ENCODE data around the gene REXO4.
A peak's percentile ranks its signal among the peaks of the same experiment; 100 is the strongest.

REXO4 gene

DNA sequence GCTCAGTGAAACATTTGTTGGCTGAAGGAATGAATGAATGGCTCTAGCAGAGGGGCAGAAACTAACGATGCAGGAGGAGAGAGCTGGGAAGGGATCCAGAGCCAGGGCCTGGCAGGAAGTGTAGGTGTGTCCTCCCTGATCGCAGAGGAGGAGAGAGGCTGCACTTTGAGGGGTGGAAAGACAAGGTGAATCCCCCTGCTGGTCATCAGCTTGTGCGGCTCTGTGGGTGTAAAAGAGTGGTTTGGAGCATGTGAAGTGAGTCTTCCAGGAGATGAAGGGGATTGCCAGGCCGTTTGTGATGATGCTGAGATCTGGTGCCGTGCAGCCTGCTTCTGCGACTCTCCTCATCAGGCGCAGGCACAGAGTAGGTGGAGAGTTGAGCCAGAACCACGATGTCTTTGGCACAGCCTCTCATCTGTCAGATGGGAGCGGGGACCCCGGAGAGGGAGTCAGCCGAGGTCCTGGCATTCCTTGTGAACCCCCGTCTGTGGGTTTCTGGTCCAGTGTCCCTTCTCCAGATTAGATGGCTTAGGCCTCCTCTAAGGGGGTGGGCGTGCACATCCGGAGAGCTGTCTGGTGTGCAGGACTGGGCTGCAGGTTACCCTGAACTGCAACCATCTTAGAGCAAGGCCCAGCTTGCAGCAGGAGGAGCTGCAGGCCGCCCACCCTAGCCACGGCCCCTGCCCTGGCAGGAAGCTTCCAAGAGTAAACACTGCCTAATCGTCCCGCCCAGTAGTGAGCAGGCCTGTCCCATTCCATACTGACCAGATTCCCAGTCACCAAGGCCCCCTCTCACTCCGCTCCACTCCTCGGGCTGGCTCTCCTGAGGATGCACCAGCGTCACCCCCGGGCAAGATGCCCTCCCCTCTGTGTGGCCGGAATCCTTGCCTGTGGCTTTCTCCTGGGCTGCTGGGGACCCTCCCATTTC lies 4.1 kb upstream of the REXO4 start, which contains the start of gene ADAMTS13:
Gene ADAMTS13 (plus strand): TSS at position 753 of the 928 bp plus-strand sequence. CDS start 77 bp downstream, at position 830.
- peaks cover 15 to 37% (median 32%) of the 10 kb centered on the region in 10 experiments for H3K4me1 ChIP-seq
- no peaks in the 10 kb centered on the region for H3K36me3 ChIP-seq
- TF ChIP-seq Cebpa-rat (IDR thresholded peaks at IDR 0.05), result no peak
- no peaks in the 10 kb centered on the region for H3K9me3 ChIP-seq (replicated peaks in 1 of 11)
- no peak within 1 kb of the TSS for H3K4me3 ChIP-seq
- H3K9ac ChIP-seq, result peak within 1 kb of the TSS in 3 of 11 experiments; percentile 1 to 48 (median 11); a peak in 5 of 22 replicates
- peak within 1 kb of the TSS in 1 of 11 experiments; percentile 5; a peak in 1 of 22 replicates for H3K27ac ChIP-seq
- peaks cover 0 to 5% (median 0%) of the 10 kb centered on the region in 11 experiments; a peak in 5 of 22 replicates for H4K20me1 ChIP-seq
- H3K4me2 ChIP-seq, result peak within 1 kb of the TSS in 2 of 11 experiments; percentile 19 to 98; a peak in 1 of 22 replicates
- H3K27me3 ChIP-seq, result peaks cover 3 to 18% (median 14%) of the 10 kb centered on the region in 11 experiments; a peak in 21 of 22 replicates

DNA sequence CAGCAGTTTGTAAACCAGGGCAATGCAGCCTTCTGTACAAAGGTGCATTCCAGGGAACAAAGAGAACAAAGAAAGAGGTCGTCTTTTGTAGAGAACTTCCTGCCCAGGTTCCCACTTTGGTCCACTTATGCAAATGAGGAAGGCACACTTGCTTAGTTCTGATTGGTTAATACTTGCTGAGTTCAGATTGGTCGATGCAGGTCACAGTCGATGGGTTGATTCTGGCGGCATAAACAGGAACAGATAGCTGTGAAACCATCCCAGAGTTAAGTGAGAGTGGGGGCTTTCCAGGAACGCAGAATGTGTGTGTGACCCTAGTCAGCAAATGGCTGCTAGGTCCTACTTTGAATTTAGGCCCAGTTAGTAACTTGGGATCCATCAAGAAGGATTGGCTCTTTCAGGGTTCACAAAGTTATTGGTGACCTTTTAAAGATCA lies 2.6 kb upstream of the REXO4 start:
- Histone ChIP-seq H3K9me3 (replicated peaks in 1 of 11) (no peaks in the 10 kb centered on the region), H4K20me1 (peaks cover 0 to 19% (median 14%) of the 10 kb centered on the region in 11 experiments; a peak in 19 of 22 replicates), H3K4me2 (peak overlapping the region in 9 of 11 experiments; percentile 4 to 98 (median 98); a peak in 18 of 22 replicates), H3K4me1 (peaks cover 30 to 52% (median 46%) of the 10 kb centered on the region in 10 experiments), H3K9ac (no peak overlapping the region), H3K36me3 (peaks cover 0 to 14% (median 12%) of the 10 kb centered on the region in 11 experiments; a peak in 20 of 22 replicates), H3K4me3 (0 out of 20 replicates have a peak overlapping the region, but pooled peaks of 1 of the 10 experiments have one; percentile 18), H3K27me3 (peaks cover 0 to 3% (median 0%) of the 10 kb centered on the region in 11 experiments; a peak in 4 of 22 replicates), H3K27ac (peak overlapping the region in 2 of 11 experiments; percentile 12 to 16; a peak in 1 of 22 replicates)
- no peak for TF ChIP-seq Cebpa-rat (IDR thresholded peaks at IDR 0.05)

DNA sequence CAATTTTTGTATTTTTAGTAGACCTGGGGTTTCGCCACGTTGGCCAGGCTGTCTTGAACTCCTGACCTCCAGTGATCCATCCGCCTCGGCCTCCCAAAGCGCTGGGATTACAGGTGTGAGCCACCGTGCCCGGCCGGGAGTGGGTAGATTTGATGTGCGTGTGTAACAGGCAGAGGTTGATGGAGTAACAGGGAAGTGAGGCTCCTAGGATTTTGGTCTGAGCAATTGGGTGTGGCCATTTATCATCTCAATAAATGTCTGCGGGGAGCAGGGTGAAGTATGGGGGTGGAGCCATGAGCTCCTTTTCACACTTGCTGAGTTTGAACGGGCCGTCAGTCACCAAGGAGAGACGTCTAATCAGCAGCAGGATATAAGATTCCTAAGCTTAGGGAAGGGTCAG lies 1.2 kb upstream of the REXO4 start:
- Histone ChIP-seq H3K27ac (peak overlapping the region in 4 of 11 experiments; percentile 8 to 90 (median 88); a peak in 5 of 22 replicates), H3K9me3 (replicated peaks in 1 of 11) (no peaks in the 10 kb centered on the region), H3K27me3 (no peaks in the 10 kb centered on the region), H3K4me3 (peak overlapping the region in 9 of 10 experiments; percentile 84 to 98 (median 89); a peak in 10 of 20 replicates), H3K36me3 (peaks cover 12 to 28% (median 26%) of the 10 kb centered on the region in 11 experiments), H3K4me2 (peak overlapping the region; percentile 90 to 99 (median 98)), H4K20me1 (peaks cover 2 to 33% (median 28%) of the 10 kb centered on the region in 11 experiments; a peak in 20 of 22 replicates), H3K4me1 (peaks cover 30 to 57% (median 49%) of the 10 kb centered on the region in 10 experiments), H3K9ac (peak overlapping the region in 3 of 11 experiments; percentile 87 to 92 (median 90); a peak in 6 of 22 replicates)
- TF ChIP-seq Cebpa-rat (IDR thresholded peaks at IDR 0.05), result no peak

DNA sequence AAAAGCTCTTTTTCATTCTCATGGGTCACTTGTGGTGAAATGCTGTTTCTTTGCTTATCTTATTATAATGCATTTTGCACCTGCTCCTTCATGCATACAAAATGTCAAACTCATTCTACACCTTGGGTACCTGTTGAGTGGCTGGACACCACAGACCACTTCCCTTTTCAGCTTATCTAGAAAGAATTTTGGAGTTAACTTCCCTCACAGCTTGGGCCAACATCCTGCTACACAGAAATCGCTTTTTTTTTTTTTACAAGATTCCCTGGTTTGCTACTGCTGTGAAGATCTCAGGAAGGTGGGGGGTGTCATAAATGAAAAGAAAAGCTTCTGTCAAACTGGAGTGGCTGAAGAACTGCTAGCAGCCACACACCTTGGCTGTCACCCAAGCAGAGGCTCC lies 2.6 kb downstream of the REXO4 start:
- H3K27ac ChIP-seq, result no peak overlapping the region
- peak overlapping the region in 10 of 11 experiments; percentile 90 to 99 (median 98); a peak in 16 of 22 replicates for H3K4me2 ChIP-seq
- H3K36me3 ChIP-seq, result peaks cover 50 to 67% (median 64%) of the 10 kb centered on the region in 11 experiments
- peaks cover 6 to 72% (median 65%) of the 10 kb centered on the region in 11 experiments; a peak in 20 of 22 replicates for H4K20me1 ChIP-seq
- no peak overlapping the region for H3K4me3 ChIP-seq
- H3K9ac ChIP-seq, result peak overlapping the region in 7 of 11 experiments; percentile 6 to 93 (median 91); a peak in 11 of 22 replicates
- no peaks in the 10 kb centered on the region for H3K27me3 ChIP-seq
- TF ChIP-seq Cebpa-rat (IDR thresholded peaks at IDR 0.05), result no peak
- H3K4me1 ChIP-seq, result peaks cover 29 to 47% (median 41%) of the 10 kb centered on the region in 10 experiments
- no peaks in the 10 kb centered on the region for H3K9me3 ChIP-seq (replicated peaks in 1 of 11)

DNA sequence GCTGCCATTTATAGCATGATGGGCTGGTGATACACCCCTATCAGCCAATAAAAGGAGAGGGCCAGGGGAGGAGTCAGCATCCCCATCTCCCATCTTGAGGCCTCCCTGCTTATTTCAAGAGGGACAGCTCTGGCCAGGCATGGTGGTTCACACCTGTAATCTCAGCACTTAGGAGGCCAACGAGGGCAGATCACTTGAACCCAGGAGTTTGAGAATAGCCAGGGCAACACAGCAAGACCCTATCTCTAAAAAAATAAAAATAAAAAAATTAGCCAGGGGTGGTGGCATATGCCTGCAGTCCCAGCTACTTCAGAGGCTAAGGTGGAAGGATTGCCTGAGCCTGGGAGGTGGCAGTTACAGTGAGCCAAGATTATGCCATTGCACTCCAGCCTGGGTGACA lies 9.8 kb downstream of the REXO4 start:
- Histone ChIP-seq H3K9me3 (replicated peaks in 1 of 11) (no peaks in the 10 kb centered on the region), H3K27ac (no peak overlapping the region), H3K36me3 (peaks cover 85 to 100% (median 97%) of the 10 kb centered on the region in 11 experiments), H4K20me1 (peaks cover 0 to 95% (median 89%) of the 10 kb centered on the region in 11 experiments; a peak in 20 of 22 replicates), H3K9ac (no peak overlapping the region), H3K27me3 (no peaks in the 10 kb centered on the region), H3K4me2 (no peak overlapping the region), H3K4me3 (no peak overlapping the region), H3K4me1 (peaks cover 0 to 11% (median 0%) of the 10 kb centered on the region in 10 experiments; a peak in 5 of 20 replicates)
- no peak for TF ChIP-seq Cebpa-rat (IDR thresholded peaks at IDR 0.05)

DNA sequence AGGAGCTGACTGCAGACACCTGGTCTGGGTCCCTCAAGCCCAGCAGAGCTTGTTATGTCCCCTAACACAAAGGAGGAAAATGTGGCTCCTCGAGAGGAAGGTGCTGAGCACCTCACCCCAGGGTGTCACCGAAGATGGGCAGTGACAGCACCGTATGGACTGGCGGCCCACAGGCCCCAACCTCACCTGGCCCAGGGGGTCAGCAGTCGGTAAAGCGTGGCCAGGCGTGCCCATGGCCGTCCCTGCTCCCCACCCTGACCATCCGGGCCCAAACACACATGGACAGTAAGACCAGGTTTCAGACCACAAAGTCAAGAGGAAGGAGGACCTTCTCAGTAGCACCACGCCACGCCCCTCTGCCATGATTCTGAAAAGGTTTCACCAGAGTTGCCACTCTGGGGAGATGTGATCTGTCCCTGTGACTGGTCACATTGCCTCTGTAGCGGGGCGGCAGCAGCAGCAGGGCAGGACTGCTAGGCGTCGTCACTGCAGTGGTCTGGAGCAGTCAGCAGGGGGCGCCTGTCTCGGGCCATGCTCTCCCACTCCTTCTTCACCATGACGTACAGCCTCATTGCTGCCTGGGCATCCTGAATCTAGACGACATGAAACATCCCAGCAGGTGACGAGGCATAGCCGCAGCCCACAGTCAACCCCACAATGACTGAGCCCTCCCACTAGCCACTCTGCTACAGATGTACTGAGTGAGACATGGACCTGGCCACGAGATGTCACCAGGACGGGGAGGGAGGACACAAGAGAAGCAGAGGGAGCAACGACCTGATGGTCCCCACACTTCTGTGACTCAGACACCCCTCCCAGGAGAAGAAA lies 11.1 kb downstream of the REXO4 start:
- Histone ChIP-seq H4K20me1 (peaks cover 0 to 95% (median 85%) of the 10 kb centered on the region in 11 experiments; a peak in 20 of 22 replicates), H3K9me3 (replicated peaks in 1 of 11) (no peaks in the 10 kb centered on the region), H3K4me3 (no peak overlapping the region), H3K27ac (no peak overlapping the region), H3K4me2 (no peak overlapping the region), H3K9ac (peak overlapping the region in 2 of 11 experiments; percentile 5 to 40; a peak in 2 of 22 replicates), H3K36me3 (peaks cover 79 to 100% (median 97%) of the 10 kb centered on the region in 11 experiments), H3K4me1 (peaks cover 0 to 12% (median 0%) of the 10 kb centered on the region in 10 experiments; a peak in 5 of 20 replicates), H3K27me3 (no peaks in the 10 kb centered on the region)
- TF ChIP-seq Cebpa-rat (IDR thresholded peaks at IDR 0.05), result no peak

DNA sequence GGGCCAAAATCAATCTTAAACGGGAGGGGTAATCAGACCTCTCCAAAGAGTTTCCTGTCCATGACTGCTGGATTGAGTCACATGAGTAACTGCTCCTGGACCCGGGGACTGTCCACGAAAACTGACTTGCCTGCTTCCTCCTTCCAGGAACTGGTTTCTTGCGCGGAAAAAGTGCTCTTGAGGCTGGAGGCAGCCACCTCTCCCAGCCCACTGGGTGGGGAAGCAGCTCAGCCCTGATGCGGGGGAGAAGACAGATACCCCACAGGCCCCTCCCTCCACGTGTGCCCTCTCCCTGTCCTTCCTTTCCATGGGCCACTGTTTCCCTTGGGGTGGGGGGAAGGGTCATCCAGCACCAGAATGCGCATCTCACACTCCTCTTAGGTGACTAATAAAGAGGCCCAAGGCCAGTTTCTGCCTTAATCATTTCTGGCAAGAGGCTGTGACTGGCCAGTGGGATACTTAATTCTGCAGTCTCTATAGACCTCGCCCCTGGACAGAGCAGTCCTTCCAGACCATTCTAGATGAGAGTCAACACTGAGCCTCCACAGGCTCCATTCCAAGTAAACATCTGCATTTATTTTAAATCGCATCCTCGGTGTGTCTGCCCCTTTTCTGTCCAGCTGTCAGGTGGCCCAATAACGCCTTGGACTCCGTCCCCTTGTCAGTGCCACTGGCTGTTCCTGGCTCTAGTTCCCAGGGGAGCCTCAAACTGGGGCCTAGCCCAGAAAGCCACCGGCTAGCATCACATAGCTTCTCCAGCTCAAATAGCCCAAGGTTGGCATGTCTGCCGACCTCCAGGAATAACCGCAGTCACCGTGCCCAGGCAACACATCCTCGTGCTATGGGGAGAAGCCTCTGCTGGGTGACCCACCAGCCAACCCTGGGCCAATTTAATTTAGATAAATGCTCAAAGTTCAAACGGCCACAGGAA lies 12.0 kb downstream of the REXO4 start:
- H3K27me3 ChIP-seq, result no peaks in the 10 kb centered on the region
- H4K20me1 ChIP-seq, result peaks cover 0 to 93% (median 75%) of the 10 kb centered on the region in 11 experiments; a peak in 20 of 22 replicates
- TF ChIP-seq Cebpa-rat (IDR thresholded peaks at IDR 0.05), result no peak
- peaks cover 0 to 12% (median 0%) of the 10 kb centered on the region in 10 experiments; a peak in 5 of 20 replicates for H3K4me1 ChIP-seq
- peaks cover 70 to 95% (median 89%) of the 10 kb centered on the region in 11 experiments for H3K36me3 ChIP-seq
- H3K27ac ChIP-seq, result no peak overlapping the region
- H3K9me3 ChIP-seq (replicated peaks in 1 of 11), result no peaks in the 10 kb centered on the region
- H3K4me3 ChIP-seq, result no peak overlapping the region
- H3K9ac ChIP-seq, result peak overlapping the region in 5 of 11 experiments; percentile 3 to 40 (median 27); a peak in 4 of 22 replicates
- H3K4me2 ChIP-seq, result peak overlapping the region in 2 of 11 experiments; percentile 0 to 16; a peak in 1 of 22 replicates
